NCI-H146 (cell line): ENCODE results near the gene CA6.
"Not testable (repeated sequence)": the region's sequence is repeated elsewhere in the genome, so short reads cannot be mapped to it uniquely, and the experiment has no call there.

Source experiments
- DNase-seq: peaks from one replicate; lab custom pipeline; 2025; lab: John Stamatoyannopoulos, UW

The CA6 gene

GRCh38 chr1:8926707-8927694 lies 18.7 kb upstream of the CA6 start:
- DNase-seq: no peak

DNA sequence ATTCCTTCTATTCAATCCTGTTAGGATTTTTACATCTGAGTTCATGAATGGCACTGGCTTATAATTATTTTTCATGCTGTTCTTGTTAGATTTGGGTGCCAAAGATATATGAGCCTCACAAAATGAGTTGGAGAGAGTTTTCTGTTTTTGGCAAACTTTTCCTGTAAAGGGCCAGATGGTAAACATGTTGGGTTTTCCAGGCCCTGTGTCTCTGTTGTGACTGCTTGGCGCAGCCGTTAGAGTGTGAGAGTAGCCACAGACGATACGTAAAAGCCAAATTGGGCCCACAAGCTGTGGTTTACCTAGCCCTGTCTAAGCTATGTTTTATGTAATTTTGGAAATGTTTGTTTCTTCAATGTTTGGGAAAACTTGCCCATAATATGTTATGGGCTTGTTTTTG lies 15.6 kb upstream of the CA6 start:
- DNase-seq: no peak

GRCh38 chr1:8937051-8937450 lies 8.6 kb upstream of the CA6 start:
- not testable (repeated sequence) for DNase-seq

DNA sequence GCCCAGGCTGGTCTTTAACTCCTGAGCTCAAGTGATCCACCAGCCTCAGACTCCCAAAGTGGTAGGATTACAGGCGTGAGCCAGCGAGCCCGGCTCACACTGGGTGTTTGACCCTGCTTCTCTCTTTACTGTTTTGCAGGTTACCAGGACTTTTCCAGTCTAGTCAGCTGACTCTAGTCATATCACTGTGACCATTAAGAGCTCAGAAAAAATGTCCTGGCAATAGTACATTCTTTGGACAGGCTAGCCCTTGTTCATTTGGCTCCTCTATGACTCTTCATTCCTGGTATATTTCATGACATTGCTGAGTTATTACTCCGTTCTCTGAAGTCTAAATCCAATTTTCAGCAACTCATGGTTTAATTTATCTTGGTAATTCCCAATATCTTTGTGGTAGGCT lies 8.0 kb upstream of the CA6 start:
- no peak for DNase-seq

DNA sequence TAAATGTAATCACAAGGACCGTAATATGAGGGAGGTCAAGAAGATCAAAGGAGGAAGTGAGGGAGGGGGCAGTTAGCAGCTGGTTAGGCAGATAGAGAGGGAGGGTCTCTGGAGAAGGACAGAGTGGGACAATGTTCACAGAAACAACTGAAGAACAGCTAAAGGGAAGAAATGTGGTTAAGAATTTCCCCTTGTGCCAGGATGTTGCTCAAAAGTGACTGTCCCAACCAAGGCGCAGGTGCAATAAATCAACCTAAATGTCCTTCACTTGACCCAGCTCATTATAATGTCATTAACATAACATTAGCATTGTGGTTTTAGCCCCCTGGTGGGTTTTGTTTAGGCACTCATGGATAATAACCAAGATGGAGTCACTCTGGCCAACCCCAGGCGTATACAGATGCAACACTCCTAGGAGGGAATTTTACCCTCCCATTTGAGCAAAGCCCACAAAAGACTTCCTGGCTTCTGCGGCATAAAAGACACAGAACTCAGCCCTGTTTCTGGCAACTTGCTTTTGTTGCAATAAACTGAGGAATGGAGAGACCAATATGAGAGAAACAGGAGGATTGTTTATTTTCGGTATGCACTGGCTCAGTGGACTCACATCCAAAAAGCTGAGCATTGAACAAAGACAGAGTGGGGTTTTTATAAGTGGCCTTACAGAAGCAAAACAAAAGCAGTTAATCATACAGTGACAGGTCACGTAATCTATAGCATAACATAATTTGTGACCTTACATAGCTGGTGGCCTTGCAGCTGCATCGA lies 7.3 kb upstream of the CA6 start:
- DNase-seq: no peak

- DNase-seq: no peak
These were observed 6.7 kb upstream of the CA6 start for GRCh38 chr1:8939000-8939265.

- no peak for DNase-seq
These were observed 6.2 kb upstream of the CA6 start for GRCh38 chr1:8939362-8939995.

DNA sequence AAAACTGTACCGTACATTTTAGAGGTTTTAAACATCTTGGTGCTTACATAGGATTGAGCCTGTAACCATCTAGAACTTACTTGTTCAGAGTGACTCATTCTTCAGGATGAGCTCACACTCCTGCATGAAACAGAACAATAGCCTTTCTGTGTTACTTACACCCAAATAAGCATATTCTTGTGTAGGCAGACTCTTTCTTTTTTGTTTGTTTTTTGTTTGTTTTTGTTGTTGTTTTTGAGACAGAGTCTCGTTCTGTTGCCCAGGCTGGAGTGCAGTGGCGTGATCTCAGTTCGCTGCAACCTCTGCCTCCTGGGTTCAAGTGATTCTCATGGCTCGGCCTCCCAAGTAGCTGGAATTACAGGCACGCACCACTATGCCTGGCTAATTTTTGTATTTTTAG lies 3.8 kb upstream of the CA6 start:
- no peak for DNase-seq

DNA sequence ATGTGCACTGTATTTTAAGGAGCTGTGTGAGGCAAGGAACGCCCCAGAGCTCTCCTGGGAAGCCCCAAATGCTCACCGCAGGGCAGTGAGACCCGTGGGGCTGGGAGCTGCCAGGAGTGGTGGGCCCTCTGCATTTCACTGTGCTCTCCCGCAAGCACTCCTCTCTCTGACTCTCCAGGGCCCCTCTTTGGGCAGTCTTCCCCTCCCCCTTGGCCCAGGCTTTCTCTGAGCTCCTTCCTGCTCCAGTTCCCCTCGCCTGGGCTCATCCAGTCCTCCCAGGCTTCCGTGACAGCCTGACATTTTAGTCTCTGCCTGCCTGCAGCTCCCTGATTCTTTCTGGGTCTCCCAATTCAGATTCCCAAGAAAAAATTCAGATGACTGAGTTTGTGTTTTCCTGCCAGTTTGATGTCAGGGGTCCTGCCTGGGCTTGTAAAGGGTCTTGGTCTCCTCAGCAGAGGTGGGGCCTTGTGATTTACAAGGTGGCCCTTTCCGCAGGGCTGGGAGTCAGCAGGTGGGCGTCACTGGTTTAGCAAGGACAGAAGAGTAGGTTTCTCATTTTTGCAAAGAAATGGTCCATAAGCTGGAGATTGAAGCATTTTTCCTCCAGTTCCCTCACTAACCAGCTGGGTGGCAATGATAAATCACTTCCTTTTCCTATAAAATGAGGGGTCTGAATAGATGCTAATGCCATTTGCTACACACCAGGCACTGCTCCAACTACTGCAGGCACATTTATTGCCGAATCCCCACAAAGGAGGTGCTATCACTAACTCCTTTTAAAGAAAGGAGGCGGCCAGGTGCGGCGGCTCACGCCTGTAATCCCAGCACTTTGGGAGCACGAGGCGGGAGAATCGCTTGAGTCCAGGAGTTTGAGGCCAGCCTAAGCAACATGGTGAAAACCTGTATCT lies 1.9 kb upstream of the CA6 start:
- no peak for DNase-seq

DNA sequence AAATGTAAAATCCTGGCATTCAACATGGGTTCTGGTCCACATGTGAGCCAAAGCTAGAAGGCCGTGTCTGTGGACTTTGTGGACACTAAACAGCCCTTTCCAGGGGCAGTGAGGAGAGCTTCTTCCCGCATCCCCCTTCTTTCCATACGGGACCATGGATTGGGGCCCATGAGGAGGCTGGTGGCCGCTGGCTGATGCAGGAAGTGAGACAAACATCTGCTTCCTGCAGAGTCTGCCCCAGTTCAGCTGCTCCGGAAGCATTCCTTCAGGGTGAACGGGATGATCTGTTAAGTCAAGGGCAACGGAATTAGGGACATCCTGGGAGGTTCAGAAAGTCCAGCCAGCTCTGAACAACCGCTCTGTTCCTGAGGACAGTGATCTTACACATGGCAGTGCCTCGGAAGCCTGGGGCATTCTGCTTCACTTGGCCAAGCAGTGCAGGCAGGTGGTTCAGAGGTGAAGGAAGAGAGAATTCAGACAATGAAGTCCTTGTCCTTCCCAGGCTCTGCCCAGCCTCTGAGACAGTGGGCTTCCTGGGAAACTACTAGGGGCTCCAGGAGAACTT lies 1.5 kb downstream of the CA6 start:
- DNase-seq: no peak

DNA sequence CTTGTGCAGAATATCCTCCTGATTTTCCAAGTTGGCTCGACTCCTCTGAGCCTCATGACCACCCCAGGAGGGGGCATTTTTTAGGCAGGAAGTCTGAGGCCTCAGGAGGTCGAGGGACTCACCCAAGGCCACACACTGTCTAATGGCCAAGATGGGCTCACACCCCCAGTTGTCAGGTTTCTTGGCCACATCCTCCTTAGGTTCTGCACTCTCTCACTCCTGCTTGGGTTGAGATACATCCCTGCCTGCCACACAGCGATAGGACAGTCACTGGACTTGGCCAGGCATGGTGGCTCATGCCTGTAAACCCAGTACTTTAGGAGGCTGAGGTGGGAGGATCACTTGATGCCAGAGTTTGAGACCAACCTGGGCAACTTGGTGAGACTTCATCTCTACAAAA lies 4.6 kb downstream of the CA6 start:
- no peak for DNase-seq

GRCh38 chr1:8951231-8951630 lies 5.6 kb downstream of the CA6 start:
- no peak for DNase-seq

DNA sequence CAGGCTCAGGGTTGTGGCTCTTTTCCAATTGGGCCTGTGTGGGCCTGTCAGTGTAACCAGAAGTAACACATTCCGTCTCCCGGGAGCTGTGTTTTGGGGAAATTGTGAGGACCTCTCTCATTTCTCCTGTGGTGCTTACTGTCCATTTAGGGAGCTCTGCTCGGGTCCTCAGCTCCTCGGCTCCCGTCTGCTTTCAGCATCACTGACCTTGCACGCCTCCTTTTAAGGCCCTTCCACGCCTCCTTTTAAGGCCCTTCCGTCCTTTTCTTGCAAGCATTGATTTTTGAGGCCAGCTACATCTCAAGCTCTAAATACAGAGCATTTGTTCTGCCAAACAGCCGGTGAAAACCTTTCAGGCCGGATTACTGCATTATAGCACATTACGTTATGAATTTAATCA lies 9.7 kb downstream of the CA6 start:
- DNase-seq: no peak

DNA sequence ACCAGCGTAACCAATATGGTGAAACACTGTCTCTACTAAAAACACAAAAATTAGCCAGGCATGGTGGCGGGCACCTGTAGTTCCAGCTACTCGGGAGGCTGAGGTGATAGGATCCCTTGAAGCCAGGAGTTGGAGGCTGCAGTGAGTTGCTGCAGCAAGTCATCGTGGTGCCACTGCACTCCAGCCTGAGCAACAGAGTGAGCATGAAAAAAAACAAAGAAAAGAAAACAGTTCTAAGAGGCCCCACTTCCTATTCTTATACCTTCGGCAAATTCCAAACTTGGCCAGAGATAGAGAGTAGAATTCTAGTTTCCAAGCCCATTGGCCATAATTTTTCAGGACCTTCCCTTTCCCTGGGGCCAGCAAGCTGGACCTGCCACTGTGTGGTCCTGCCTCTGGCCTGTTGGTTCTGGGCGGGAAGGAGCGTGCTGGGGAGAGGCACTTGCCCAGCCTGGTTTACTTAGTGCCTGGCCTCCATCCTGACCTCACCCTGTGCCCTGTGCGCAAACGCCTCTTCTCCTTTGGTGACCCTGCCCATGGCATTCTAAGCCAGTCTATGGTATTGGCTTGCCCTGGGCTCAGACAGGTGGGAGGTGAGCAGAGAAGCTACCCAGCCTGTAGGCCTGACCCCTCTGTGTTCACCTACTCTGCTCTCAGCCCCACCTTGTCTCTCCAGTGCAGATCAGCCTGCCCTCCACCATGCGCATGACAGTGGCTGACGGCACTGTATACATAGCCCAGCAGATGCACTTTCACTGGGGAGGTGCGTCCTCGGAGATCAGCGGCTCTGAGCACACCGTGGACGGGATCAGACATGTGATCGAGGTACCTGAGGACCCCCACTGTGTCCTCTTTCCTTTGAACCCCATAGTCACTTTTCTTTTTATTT lies 11.0 kb downstream of the CA6 start:
- DNase-seq: no peak

DNA sequence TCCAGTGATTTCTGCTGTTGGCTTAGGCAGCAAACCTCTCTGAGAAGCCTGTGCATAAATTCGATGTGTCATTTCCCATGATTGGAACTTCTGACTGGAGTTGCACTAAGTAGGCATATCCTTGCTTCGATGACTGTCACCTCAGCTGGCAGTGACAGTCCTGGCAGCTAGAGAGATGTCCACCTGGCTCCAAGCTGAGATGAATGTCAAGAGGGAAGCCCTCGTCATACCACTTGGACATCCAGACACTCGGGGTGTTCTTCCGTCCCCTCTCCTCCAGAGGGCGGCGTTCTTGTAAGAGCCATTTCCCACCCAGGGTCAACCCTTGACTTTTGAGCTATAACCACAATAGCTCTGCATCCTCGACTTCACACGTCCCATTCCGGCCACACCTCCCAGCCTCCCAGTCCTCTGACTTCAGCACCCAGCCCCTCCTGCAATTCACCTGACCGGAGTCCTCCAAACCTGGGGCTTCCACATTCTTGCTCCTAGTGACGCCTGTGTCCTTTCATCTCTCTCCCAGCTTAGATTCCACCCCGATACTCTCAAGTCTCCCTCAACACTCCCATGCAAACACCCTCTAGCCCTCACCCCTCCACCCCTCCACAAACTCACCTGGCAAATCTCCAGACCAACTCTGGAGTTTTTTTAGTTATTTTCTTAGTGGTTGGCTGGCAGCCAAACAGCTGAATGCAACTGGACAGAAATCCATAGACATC lies 17.3 kb downstream of the CA6 start:
- no peak for DNase-seq

DNA sequence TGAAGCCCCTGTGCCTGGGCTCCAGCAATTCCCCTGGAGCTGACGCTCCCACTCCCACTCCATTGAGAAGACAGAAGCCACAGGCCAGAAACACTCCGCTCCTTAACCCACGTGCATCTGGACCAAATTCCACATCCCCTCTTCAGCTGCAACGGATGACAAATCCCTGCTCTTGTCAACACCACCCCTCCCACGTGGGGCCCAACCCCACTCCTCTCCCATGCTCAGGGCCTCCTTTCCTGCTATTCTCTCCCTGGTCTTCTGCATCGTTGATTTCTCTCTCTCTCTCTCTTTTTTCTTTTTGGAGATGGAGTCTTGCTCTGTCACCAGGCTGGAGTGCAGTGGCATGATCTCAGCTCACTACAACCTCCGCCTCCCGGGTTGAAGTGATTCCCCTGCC lies 18.3 kb downstream of the CA6 start:
- DNase-seq: no peak

DNA sequence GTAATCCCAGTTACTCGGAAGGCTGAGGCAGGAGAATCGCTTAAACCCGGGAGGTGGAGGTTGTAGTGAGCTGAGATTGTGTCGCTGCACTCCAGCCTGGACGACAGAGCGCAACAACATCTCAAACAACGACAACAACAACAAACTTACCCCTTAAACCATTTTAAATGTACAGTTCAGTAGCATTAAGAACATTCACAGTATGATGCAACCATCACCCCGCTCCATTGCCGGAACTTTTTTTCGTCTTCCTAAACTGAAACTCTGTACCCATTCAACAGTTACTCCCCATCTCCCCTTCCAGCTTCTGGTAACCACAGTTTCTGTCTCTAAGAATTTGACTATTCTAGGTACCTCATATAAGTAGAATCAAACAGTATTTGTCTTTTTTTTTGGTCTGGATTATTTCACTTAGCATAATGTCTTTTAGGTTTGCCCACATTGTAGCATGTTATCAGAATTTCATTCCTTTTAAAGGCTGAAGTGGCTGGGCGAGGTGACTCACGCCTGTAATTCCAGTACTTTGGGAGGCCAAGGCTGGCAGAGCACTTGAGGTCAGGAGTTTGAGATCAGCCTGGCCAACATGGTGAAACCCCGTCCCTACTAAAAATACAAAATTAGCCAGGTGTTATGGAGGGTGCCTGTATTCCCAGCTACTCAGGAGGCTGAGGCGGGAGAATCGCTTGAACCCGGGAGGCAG lies 19.6 kb downstream of the CA6 start:
- no peak for DNase-seq

- DNase-seq: no peak
These were observed 20.9 kb downstream of the CA6 start for GRCh38 chr1:8966606-8967005.

GRCh38 chr1:8968902-8969301 lies 23.2 kb downstream of the CA6 start:
- not testable (repeated sequence) for DNase-seq
